HEK293 (cell line): ENCODE data around the gene PEX3.
A peak's percentile ranks its signal among the peaks of the same experiment; 100 is the strongest.

Experiments
- HOXA7 ChIP-seq: sonication (generic); formaldehyde crosslinking; IDR thresholded peaks from 2 replicates; pipeline ENCODE4 v1.8.1; 2022; ENCODE audit warnings: missing genetic modification reagents, borderline replicate concordance
- KLF16 ChIP-seq: fragments of 450-650 bp; formaldehyde crosslinking; IDR thresholded peaks from 2 replicates; pipeline ENCODE4 v1.5.1; 2017; ENCODE audit warnings: missing biosample characterization, missing genetic modification characterization
- SALL2 ChIP-seq: fragments of 450-650 bp; formaldehyde crosslinking; IDR thresholded peaks from 2 replicates; pipeline ENCODE4 v1.5.0; 2017; ENCODE audit warnings: missing biosample characterization, mild to moderate bottlenecking, missing genetic modification characterization, borderline replicate concordance
- ZNF239 ChIP-seq: fragments of 450-650 bp; formaldehyde crosslinking; IDR thresholded peaks from 2 replicates; pipeline ENCODE4 v1.5.1; 2016; ENCODE audit warnings: missing biosample characterization, missing genetic modification characterization
- ZNF394 ChIP-seq: fragments of 450-650 bp; formaldehyde crosslinking; IDR thresholded peaks from 2 replicates; pipeline ENCODE4 v1.5.1; 2016; ENCODE audit warnings: missing biosample characterization, missing genetic modification characterization, mild to moderate bottlenecking, moderate library complexity, borderline replicate concordance
- ZNF548 ChIP-seq: fragments of 450-650 bp; formaldehyde crosslinking; IDR thresholded peaks from 2 replicates; pipeline ENCODE4 v1.5.1; 2016; ENCODE audit warnings: missing biosample characterization, missing genetic modification characterization
- ZNF654 ChIP-seq: fragments of 450-650 bp; formaldehyde crosslinking; IDR thresholded peaks from 2 replicates; pipeline ENCODE4 v1.5.1; 2016; ENCODE audit warnings: low read depth, missing biosample characterization, missing genetic modification characterization
- ZSCAN30 ChIP-seq: fragments of 450-650 bp; IDR thresholded peaks from 2 replicates; pipeline ENCODE4 v1.5.1; 2018; ENCODE audit warnings: missing biosample characterization, mild to moderate bottlenecking, missing genetic modification characterization, moderate library complexity
- TF ChIP-seq, protein P1 (sequence below): fragments of 450-650 bp; formaldehyde crosslinking; IDR thresholded peaks from 2 replicates; pipeline ENCODE4 v1.5.1; 2016; ENCODE audit warnings: missing biosample characterization, missing genetic modification characterization
- TF ChIP-seq, protein P2 (sequence below): IDR thresholded peaks from 2 replicates; pipeline ENCODE4 v1.6.1; 2011; ENCODE audit warnings: mild to moderate bottlenecking, low read depth, low read length, borderline replicate concordance

DNA sequence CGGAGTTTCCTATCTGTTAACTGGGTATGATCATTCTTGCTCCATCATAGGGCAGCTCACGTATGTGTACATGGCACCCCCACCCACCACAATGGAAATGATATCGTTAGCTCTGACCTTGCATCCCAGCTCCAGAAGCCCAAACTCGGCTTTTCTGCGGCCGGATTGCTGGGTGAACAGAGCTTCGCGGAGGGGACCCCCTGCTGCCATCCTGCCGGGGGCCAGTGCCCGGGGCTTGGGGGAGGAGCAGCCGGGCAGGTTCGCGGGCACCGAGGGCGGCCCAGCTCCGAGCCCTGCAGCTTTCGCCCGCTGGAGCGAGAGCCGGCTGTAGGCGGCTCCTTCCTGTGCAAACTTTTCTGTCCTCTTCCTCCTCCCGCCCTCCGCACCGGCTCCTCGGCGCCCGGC, 85.9 kb downstream of the PEX3 start:
- TF ChIP-seq, protein P1, sequence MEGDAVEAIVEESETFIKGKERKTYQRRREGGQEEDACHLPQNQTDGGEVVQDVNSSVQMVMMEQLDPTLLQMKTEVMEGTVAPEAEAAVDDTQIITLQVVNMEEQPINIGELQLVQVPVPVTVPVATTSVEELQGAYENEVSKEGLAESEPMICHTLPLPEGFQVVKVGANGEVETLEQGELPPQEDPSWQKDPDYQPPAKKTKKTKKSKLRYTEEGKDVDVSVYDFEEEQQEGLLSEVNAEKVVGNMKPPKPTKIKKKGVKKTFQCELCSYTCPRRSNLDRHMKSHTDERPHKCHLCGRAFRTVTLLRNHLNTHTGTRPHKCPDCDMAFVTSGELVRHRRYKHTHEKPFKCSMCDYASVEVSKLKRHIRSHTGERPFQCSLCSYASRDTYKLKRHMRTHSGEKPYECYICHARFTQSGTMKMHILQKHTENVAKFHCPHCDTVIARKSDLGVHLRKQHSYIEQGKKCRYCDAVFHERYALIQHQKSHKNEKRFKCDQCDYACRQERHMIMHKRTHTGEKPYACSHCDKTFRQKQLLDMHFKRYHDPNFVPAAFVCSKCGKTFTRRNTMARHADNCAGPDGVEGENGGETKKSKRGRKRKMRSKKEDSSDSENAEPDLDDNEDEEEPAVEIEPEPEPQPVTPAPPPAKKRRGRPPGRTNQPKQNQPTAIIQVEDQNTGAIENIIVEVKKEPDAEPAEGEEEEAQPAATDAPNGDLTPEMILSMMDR, result no peak
- TF ChIP-seq ZNF394 (tag by site-specific recombination) (no peak), ZNF239 (no peak), HOXA7 (CRISPR knock-in tag) (no peak), SALL2 (tag by site-specific recombination) (no peak), KLF16 (tag by site-specific recombination) (no peak), ZSCAN30 (peak; percentile 39; the same call in 1 of the 2 replicates), ZNF548 (no peak), ZNF654 (tag by site-specific recombination) (no peak)
- TF ChIP-seq, protein P2, sequence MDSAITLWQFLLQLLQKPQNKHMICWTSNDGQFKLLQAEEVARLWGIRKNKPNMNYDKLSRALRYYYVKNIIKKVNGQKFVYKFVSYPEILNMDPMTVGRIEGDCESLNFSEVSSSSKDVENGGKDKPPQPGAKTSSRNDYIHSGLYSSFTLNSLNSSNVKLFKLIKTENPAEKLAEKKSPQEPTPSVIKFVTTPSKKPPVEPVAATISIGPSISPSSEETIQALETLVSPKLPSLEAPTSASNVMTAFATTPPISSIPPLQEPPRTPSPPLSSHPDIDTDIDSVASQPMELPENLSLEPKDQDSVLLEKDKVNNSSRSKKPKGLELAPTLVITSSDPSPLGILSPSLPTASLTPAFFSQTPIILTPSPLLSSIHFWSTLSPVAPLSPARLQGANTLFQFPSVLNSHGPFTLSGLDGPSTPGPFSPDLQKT, result no peak
